ENCODE results near the gene RALA.

Gene RALA

GRCh38 chr7:39637400-39637799 is 14.0 kb downstream of the RALA start:
- no peak overlapping the region for H3K4me3 ChIP-seq (replicated peaks; ENCODE audit: low read depth, low read length)
- DNase-seq (ENCODE audit: extremely low read depth, low read depth) = no peak
- TF ChIP-seq CTCF (IDR thresholded peaks at IDR 0.05; ENCODE audit: low read depth, low read length, missing control alignments) = no peak

DNA sequence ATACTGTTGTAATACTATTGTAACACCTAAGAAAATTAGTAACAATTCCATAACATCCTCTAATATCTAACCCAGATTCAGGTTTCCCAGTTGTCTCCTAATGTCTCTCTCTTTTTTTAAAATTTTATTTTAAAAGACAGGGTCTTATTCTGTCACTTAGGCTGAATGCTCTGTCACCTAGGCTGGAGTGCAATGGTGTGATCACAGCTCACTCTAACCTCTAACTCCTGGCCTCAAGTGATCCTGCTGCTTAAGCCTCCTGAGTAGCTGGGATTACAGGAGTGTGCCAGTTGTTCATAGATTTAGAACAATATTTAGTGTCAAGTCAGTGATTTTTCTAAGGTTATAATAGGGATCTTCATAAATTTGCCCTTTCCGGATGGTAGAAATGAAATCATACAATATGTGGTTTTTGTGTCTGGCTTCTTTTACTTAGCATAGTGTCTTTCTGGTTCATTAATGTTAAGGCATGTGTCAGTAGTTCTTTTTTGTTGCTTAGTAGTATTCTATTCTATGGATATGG is 14.7 kb downstream of the RALA start:
- no peak overlapping the region for H3K4me3 ChIP-seq (replicated peaks; ENCODE audit: low read depth, low read length)
- no peak for DNase-seq (ENCODE audit: extremely low read depth, low read depth)
- TF ChIP-seq CTCF (IDR thresholded peaks at IDR 0.05; ENCODE audit: low read depth, low read length, missing control alignments) = no peak

GRCh38 chr7:39642896-39643295 is 19.5 kb downstream of the RALA start:
- H3K4me3 ChIP-seq (replicated peaks; ENCODE audit: low read depth, low read length) = no peak overlapping the region
- no peak for TF ChIP-seq CTCF (IDR thresholded peaks at IDR 0.05; ENCODE audit: low read depth, low read length, missing control alignments)
- no peak for DNase-seq (ENCODE audit: extremely low read depth, low read depth)

DNA sequence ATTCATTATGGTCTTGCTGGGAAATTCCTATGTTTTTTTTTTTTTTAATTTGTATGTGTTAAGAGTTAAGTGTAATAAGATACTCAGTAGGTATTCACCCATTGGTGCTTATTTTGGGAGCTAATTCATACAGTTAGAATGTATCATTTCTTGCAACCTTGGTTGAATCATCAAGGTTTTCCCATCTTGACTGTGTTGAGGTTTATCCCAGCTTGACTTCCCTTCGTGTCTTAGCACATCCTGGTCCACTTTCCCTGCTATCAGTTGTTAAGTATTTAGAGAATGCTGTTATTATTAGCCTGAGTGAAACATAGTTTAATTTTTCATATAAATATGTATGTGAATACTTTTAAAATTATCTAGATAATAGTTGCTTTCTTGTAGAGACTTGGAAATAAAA is 20.8 kb downstream of the RALA start:
- TF ChIP-seq CTCF (IDR thresholded peaks at IDR 0.05; ENCODE audit: low read depth, low read length, missing control alignments) = no peak

DNA sequence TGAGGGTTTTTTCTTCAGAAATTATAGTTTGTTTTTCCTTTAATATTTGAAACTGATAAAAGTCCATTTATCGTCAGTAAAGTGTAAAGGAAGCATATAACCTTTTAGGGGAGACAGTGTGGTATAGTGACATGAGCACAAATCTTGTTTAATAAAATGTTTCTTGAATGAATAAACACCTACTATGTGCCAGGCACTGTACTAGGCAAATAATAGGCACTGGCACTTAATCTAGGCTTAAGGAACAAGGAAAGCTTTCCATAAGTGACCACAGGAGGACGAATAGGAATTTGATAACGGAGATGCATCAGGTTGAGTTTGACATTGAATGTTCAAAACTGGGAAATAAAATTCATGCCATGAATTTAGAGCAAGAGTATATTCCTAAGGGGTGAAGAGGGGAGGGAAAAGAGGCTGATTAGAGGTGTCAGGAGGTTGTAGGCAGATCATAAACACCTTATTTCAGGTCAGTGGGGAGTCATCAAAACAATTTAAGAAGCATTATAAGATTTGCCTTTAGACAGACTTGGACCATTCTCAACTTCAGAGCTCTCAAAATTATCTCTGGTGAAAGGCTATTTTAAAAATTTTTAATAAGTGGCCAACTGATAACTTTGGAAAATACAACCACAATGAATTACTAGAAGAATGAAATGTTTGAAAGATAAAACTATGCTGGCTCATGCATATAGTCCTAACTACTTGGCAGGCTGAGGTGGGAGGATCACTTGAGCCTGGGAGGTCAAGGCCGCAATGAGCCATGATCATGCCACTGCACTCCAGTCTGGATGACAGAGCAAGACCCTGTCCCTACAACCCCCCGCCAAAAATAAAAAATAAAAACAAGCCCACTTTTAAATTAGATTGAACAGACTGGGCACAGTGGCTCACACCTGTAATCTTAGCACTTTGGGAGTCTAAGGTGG is 22.4 kb downstream of the RALA start:
- no peak for DNase-seq (ENCODE audit: extremely low read depth, low read depth)
- no peak overlapping the region for H3K4me3 ChIP-seq (replicated peaks; ENCODE audit: low read depth, low read length)
- TF ChIP-seq CTCF (IDR thresholded peaks at IDR 0.05; ENCODE audit: low read depth, low read length, missing control alignments) = no peak

More for the DNA sequence above, 20.8 kb downstream of the RALA start:
- no peak overlapping the region for H3K4me3 ChIP-seq (replicated peaks; ENCODE audit: low read depth, low read length)
- no peak for DNase-seq (ENCODE audit: extremely low read depth, low read depth)

DNA sequence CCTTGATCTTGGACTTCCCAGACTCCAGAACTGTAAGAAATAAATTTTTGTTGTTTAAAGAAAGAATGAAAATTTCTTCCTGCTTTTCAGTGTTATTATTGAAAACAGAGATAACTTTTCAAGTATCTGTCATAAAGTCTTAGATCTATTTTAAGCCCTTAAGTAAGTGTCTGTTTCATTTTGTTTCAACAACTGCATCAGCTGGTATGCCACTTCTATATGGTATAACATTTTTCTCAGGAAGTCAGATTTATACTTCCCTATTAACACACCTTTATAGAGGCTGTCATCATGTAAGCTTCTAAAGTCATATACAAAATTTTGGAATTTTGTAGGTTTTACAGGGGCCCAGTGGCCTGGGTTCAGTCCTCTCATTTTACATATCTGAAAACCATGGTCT is 24.4 kb downstream of the RALA start:
- no peak for TF ChIP-seq CTCF (IDR thresholded peaks at IDR 0.05; ENCODE audit: low read depth, low read length, missing control alignments)
- H3K4me3 ChIP-seq (replicated peaks; ENCODE audit: low read depth, low read length) = no peak overlapping the region
- DNase-seq (ENCODE audit: extremely low read depth, low read depth) = no peak

All from HFF-Myc (cell line).